ENCODE measurements around the gene APOLD1.
A peak's percentile ranks its signal among the peaks of the same experiment; 100 is the strongest.

- TF ChIP-seq, protein P1, sequence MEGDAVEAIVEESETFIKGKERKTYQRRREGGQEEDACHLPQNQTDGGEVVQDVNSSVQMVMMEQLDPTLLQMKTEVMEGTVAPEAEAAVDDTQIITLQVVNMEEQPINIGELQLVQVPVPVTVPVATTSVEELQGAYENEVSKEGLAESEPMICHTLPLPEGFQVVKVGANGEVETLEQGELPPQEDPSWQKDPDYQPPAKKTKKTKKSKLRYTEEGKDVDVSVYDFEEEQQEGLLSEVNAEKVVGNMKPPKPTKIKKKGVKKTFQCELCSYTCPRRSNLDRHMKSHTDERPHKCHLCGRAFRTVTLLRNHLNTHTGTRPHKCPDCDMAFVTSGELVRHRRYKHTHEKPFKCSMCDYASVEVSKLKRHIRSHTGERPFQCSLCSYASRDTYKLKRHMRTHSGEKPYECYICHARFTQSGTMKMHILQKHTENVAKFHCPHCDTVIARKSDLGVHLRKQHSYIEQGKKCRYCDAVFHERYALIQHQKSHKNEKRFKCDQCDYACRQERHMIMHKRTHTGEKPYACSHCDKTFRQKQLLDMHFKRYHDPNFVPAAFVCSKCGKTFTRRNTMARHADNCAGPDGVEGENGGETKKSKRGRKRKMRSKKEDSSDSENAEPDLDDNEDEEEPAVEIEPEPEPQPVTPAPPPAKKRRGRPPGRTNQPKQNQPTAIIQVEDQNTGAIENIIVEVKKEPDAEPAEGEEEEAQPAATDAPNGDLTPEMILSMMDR (IDR thresholded peaks at IDR 0.05) = peak; percentile 18 to 70 (median 50)
- TF ChIP-seq POLR2A (IDR thresholded peaks at IDR 0.05) = no peak
Observed at GRCh38 chr12:12736759-12737676, 48.4 kb upstream of the APOLD1 start.
